NCI-H446 treated with DMSO at 0.1 percent for 48 hours (cell line): ENCODE measurements around the gene HELZ2.

ENCODE experiments used
- DNase-seq: peaks from one replicate; lab custom pipeline; 2025; lab: John Stamatoyannopoulos, UW

The HELZ2 gene

GRCh38 chr20:63537525-63538203 is 36.4 kb downstream of the HELZ2 start:
- DNase-seq = peak; percentile 51

GRCh38 chr20:63536997-63537524 is 37.0 kb downstream of the HELZ2 start, which contains the start of gene PTK6:
Gene PTK6, minus strand, starts transcription at chr20:63537376. Its CDS starts 62 bp downstream, at chr20:63537314.
- DNase-seq = no peak

- no peak for DNase-seq
These were observed 37.6 kb downstream of the HELZ2 start for GRCh38 chr20:63536241-63536977.

DNA sequence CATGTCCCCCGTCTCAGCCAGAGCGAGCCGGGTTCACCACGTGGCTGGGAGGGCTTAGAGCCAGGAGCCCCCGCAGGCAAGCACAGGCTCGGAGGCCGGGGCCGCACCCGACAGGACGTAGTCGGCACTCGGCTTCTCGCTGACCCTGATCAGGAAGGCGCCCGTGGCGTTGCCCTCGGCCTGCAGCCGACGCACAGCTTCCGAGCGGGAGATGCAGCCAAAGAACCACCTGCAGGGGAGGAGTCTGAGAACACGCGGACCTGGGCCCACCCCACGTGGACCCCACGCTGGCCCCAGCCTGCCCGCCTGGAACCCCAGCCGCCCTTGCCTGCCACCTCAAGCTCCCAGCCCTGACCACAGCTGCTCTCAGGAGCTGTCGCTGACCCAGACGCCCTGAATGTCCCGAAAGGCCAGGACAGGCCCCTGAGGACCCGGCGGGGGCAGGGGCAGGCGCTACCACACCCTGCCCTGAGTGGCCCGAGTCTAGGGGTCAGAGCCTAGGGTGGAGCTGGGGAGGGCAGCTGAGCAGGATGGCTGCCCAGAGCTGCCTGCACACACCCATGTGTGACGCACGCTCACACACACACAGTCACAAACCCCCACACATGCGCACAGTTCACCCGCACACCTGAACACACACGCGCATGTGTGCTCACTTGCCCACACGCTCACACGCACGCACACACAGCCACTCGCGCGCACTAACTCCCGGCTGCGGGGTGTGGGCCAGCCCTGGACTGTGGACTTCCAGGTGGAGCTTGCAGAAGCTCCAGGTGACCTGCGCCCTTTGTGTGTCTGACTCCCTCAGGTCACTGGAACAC is 39.0 kb downstream of the HELZ2 start:
- no peak for DNase-seq

- DNase-seq = no peak
These were observed 39.6 kb downstream of the HELZ2 start for GRCh38 chr20:63534427-63534830.

DNA sequence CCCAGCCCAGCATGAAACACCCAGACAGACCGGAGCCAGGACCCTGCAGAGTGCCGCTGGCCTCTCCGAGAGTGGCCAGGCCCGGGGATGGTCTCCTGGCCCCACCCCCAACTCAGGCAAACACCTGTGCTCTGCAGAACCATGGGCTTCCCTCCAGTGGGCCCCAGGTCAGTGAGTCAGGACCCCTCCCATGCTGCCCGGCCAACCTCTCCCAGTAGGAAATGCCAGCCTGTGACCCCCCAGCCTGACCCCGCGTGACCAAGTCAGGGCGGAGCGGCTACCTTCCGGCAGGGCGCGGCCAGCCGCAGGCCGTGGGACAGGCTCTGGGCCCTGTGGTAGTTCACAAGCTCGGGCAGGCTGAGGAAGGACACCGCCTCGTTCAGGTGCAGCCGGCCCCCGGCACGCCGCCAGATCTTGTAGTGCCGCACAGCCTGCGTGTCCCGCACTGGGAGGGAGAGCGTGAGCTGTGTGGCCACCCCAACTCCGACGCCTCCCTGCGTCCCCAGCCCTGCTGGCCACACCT is 40.1 kb downstream of the HELZ2 start:
- DNase-seq = no peak

DNA sequence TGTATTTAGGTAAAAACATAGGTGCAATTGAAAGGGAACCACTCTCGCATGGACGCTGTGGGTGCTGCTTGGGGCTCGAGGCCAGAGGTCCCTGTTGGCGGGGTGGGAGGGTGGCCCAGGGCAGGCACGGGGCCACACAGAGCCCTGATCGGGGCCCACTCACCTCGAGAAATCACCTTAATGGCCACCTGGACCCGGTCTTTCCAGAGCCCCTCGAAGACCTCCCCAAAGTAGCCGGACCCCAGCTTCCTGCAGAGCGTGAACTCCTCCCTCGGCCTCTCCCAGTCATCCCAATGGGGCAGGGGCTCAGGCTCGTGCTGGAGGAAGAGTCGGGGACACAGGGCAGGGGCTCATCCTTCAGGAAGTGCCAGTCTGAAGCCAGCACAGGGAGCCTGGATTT is 40.7 kb downstream of the HELZ2 start:
- DNase-seq = no peak

GRCh38 chr20:63532449-63532971 is 41.5 kb downstream of the HELZ2 start:
- DNase-seq = no peak

DNA sequence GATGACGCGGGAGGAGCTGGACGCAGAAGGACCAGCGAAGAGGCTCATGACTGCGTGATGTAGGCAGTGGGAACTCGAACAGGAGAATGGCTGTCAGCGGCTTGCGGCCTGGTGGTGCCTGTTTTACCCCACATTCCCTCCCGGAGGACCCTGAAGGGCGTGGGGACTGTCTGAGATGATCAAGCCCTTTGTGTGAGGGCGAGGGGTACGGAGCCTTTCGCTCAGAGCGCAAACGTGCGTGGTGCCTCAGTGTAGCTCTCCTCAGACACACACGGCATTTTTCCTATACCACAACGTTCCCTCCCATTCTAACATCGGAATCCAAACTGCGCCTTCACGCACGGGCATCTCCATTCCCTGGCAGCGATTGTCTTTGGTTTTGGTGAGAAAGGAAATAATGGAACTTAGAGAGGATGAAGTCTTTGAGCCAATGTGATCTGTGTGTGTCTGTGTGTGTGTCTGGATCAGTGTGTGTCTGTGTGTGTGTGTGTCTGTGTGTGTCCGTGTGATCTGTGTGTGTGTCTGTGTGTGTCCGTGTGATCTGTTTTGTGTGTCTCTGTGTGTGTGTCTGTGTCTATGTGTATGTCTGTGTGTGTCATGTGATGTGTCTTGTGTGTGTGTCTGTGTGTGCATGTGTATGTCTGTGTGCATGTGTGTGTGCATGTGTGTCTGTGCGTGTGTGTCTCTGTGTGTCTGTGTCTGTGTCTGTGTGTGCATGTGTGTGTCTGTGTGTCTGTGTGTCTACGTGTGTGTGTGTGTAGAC is 42.2 kb downstream of the HELZ2 start:
- DNase-seq = no peak

GRCh38 chr20:63530788-63531160 is 43.3 kb downstream of the HELZ2 start:
- DNase-seq = no peak

GRCh38 chr20:63529861-63530787 is 43.9 kb downstream of the HELZ2 start:
- DNase-seq = no peak

GRCh38 chr20:63529180-63529860 is 44.7 kb downstream of the HELZ2 start:
- no peak for DNase-seq

- DNase-seq = no peak
These were observed 46.9 kb downstream of the HELZ2 start for GRCh38 chr20:63527184-63527583.

DNA sequence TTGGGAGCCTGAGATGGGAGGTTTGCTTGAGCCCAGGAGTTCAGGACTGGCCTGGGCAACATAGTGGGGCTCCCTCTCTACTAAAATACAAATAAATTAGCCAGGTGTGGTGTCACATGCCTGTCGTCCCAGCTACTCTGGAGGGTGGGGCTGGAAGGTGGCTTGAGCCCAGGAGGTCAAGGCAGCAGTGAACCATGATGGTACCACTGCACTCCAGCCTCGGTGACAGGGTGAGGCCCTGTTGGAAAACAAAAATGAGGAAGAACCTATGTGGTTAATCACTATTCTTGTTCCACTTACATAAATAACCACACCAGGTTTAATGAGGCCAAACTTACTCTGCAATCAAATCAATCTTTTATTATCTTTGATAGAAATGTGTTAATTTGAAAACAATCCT is 48.1 kb downstream of the HELZ2 start:
- no peak for DNase-seq

- no peak for DNase-seq
These were observed 48.9 kb downstream of the HELZ2 start for GRCh38 chr20:63525185-63525584.
